Measurements from ENCODE around the gene NFKB1. TPM values are rescaled to one million over a fixed set of nuclear protein-coding genes. Genes with fewer than 3 reads are reported as not detected.

The NFKB1 gene
- total and polyA plus RNA-seq, 9 of the 15 experiments (the other 6 are each of a cell fraction or from before 2014, with no cell fraction given): 2.4 to 14.5 (median 10.3) TPM

DNA sequence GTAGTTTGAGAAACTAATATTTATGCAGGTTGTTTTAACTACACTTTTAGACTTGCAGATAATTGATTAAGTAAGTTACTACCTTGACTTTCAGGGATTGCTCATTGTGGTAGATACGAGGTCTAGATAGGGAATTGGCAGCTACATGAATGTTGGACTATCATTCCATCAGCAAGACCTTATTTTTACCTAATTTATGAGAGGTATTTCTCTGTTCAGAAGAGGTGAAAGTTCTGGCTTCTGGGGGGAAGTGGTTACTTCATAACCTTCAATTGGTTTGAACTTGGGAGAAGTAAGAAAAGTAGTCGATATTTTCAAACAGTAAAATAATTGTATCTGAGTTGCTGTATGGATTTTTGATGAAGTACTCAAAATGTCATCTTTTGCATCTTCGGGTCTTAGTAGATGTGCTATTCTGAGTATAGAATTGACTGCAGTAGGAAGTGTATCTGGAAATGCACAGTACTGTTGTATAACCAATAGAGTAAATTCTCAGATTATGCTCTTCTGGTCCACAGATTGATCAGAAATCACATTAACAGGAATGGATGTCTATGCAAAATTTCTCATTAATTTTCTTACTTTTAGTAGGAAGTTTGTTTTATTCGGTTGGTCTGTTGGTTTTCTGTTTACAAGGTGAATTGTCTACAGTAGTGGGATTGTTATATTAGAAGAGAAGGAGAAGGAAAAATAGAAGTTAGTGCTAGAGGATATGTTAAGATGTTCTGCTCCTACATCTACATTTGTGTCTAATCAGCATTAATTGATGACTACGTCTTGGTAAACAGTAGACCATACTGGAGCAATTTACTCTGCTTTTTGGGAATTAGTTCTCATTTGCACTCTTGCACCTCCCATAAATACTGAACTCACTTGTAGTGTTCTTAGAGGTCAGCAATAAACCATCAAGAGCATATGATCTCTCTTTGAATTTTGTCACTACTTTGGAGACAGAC, 3.0 kb downstream of the NFKB1 start:
- H2AFZ ChIP-seq (ENCODE audit: low read depth, low read length): peak overlapping the region; percentile 76
- no peaks in the 10 kb centered on the region for H3K9me3 ChIP-seq (replicated peaks; ENCODE audit: control insufficient read depth, insufficient read depth, low read depth, low read length)
- intact Hi-C loops (cut with micrococcal nuclease): loop anchor here (5.0 kb wide), 4 partner anchors 57 to 503 kb away; partner anchors contain the start of gene UBE2D3
- no peaks in the 10 kb centered on the region for H4K20me1 ChIP-seq (replicated peaks; ENCODE audit: control insufficient read depth, insufficient read depth, low read length)
- no peak for ATAC-seq
- no peak for FAIRE-seq
- peak overlapping the region; percentile 50; the same call in 1 of the 2 replicates for H3K4me2 ChIP-seq (ENCODE audit: insufficient read depth, low read length)
- H3K27me3 ChIP-seq (ENCODE audit: control insufficient read depth in 2 of 2, insufficient read depth in 2 of 2, low read length in 2 of 2): no peaks in the 10 kb centered on the region
- WGBS (ENCODE audit: insufficient coverage, low coverage, missing lambda C conversion rate): 35% methylated on average over 5 of the region's 5 CpGs
- POLR2A ChIA-PET: no interaction called here
- in situ Hi-C loops (cut with MboI): no loop called here
- H3K9ac ChIP-seq (ENCODE audit: insufficient read depth in 1 of 2, low read depth in 2 of 2, low read length in 2 of 2): peak overlapping the region in 1 of 2 experiments; percentile 86; a peak in 1 of 4 replicates
- H3K36me3 ChIP-seq (ENCODE audit: control insufficient read depth, insufficient read depth, low read length): no peaks in the 10 kb centered on the region
- CTCF ChIA-PET (ENCODE audit: low intra/inter-chr PET ratio): interaction anchor here (0.6 kb wide), 1 partner anchor 73 kb away, joined by 3 read pairs; no protein-coding TSS in a partner anchor
- no peak overlapping the region for H3K4me3 ChIP-seq
- DNase-seq (ENCODE audit: extremely low read depth in 1 of 4, low spot score in 3 of 4): no peak
- no peaks in the 10 kb centered on the region for H3K9me1 ChIP-seq (ENCODE audit: control insufficient read depth, insufficient read depth, low read length)
- peaks cover 13 to 18% of the 10 kb centered on the region in 2 experiments; a peak in 4 of 5 replicates for H3K4me1 ChIP-seq (replicated peaks in 1 of 2; ENCODE audit: control insufficient read depth in 2 of 2, insufficient read depth in 2 of 2, low read length in 2 of 2)
- no peak overlapping the region for H3K27ac ChIP-seq (ENCODE audit: extremely low read depth, low read depth, low read length)
- H3K79me2 ChIP-seq (ENCODE audit: control insufficient read depth, insufficient read depth, low read length): peaks cover 29% of the 10 kb centered on the region
- no TSS peak for BruUV-seq (replicated peaks)
- TF ChIP-seq ZNF398 (CRISPR knock-in tag; IDR thresholded peaks at IDR 0.05): no peak
- TF ChIP-seq ZNF431 (CRISPR knock-in tag; IDR thresholded peaks at IDR 0.05): no peak
- no peak for TF ChIP-seq STAG1 (CRISPR knock-in tag; IDR thresholded peaks at IDR 0.05; ENCODE audit: borderline replicate concordance)
- no peak for TF ChIP-seq PHB (CRISPR knock-in tag; IDR thresholded peaks at IDR 0.05)
- TF ChIP-seq CAMTA2 (CRISPR knock-in tag; conservative IDR thresholded peaks at IDR 0.05): no peak
- TF ChIP-seq CEBPG (CRISPR knock-in tag; IDR thresholded peaks at IDR 0.05): no peak
- TF ChIP-seq CEBPG (tag; conservative IDR thresholded peaks at IDR 0.05 in 1 of 2, IDR thresholded peaks at IDR 0.05 in 1 of 2): no peak
- no peak for TF ChIP-seq GATAD2B (IDR thresholded peaks at IDR 0.05; ENCODE audit: borderline replicate concordance)
- TF ChIP-seq CBX5 (IDR thresholded peaks at IDR 0.05; ENCODE audit: borderline replicate concordance, low read depth): no peak
- TF ChIP-seq MYBL2 (IDR thresholded peaks at IDR 0.05; ENCODE audit: low read depth): no peak
- TF ChIP-seq MYBL2 (CRISPR knock-in tag; IDR thresholded peaks at IDR 0.05; ENCODE audit: borderline replicate concordance): no peak
- TF ChIP-seq RB1 (IDR thresholded peaks at IDR 0.05; ENCODE audit: low read depth): no peak
- no peak for TF ChIP-seq SMAD1 (IDR thresholded peaks at IDR 0.05; ENCODE audit: low read depth, low read length, partially characterized antibody)
- no peak for TF ChIP-seq ZNF408 (CRISPR knock-in tag; IDR thresholded peaks at IDR 0.05; ENCODE audit: low read depth)
- no peak for TF ChIP-seq ATF7 (IDR thresholded peaks at IDR 0.05)
- 0 out of 2 replicates have a peak, but pooled peaks have one; percentile 17 for TF ChIP-seq DPF2 (IDR thresholded peaks at IDR 0.05)
- TF ChIP-seq YY1 (IDR thresholded peaks at IDR 0.05; ENCODE audit: borderline replicate concordance in 1 of 3, control insufficient read depth in 1 of 3, extremely low read depth in 1 of 3, insufficient read depth in 3 of 3, insufficient read length in 1 of 3, insufficient replicate concordance in 2 of 3, low read depth in 1 of 3, low read length in 2 of 3): no peak
- TF ChIP-seq MAZ (CRISPR knock-in tag; conservative IDR thresholded peaks at IDR 0.05 in 1 of 2, IDR thresholded peaks at IDR 0.05 in 1 of 2): no peak; a peak in 1 of 4 replicates
- peak; percentile 96 for TF ChIP-seq MAFK (IDR thresholded peaks at IDR 0.05; ENCODE audit: low read length)
- TF ChIP-seq MED1 (CRISPR knock-in tag; IDR thresholded peaks at IDR 0.05; ENCODE audit: borderline replicate concordance): no peak
- no peak for TF ChIP-seq POLR3A (IDR thresholded peaks at IDR 0.05; ENCODE audit: borderline replicate concordance, extremely low read depth, insufficient read depth, insufficient read length)

Measured in K562 (cell line).